Measurements from ENCODE around the gene AMOTL1.

AMOTL1 gene

DNA sequence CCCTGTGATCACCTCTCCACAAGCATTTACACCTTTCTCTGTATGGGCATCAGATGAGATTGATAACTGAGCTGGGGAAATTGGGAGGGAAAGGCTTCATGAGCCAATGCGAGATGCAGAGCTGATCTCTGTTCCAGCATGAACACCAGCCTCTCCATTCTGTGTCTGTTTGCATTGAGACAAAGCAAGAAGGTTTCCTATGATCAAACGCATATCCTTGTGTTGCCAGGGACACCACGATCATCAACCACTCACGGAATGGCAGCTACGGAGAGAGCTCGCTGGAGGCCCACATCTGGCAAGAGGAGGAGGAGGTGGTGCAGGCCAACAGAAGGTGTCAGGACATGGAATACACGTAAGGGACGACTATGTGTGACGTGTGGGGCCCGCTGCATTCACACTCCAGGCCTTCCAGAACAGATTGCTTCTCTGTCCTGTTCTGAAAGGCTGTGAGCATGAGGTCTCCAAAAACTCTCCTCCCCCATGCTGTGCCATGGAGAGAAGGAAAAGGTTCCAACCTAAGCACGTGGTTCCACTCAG lies 96.4 kb downstream of the AMOTL1 start:
- no peak for DNase-seq (ENCODE audit: low read depth)
- no peak overlapping the region for H3K4me3 ChIP-seq (ENCODE audit: low read depth, low read length)

GRCh38 chr11:94866231-94866822 lies 98.2 kb downstream of the AMOTL1 start:
- DNase-seq (ENCODE audit: low read depth), result no peak
- H3K4me3 ChIP-seq (ENCODE audit: low read depth, low read length), result no peak overlapping the region

DNA sequence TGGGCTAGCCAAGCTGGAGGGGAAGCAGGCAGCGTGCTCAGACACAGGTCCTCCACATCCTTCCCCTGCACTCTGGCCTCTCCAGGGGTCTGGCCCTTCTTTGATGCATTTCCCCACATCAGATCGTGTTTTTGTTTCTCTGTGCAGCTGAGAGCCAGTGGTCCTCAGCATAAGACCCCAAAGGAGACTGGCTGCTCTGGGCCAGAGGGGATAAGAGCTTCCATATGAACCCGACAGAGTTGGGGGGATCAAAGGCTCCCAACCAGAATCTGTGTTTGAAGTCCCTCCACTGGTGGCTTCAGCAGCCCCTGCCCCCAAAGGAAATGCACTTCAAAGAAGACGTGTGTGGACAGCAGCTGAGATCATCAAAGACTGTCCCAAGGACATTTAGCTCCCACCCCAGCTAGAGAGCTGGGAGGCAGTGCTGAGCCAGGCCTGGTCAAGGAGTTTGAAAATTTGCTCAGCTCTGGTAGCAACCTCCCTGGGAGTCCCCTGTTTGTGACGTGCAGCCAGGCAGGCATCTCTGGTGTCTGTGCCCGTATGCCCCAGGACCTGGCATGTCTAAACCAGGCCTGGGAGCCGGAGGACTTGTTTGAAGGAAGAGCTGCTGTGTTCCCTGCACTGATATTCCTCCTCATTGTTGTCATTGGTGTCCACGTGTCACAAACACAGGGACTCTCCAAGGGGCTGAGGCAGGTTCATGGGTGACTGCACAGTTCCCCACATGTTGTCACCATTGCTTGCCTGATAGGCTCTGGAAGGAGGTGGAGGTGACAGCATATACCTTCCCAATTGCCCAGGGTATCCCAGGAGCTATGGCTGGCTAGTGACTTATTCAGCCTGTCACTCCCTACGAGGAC lies 99.0 kb downstream of the AMOTL1 start:
- no peak overlapping the region for H3K4me3 ChIP-seq (ENCODE audit: low read depth, low read length)
- DNase-seq (ENCODE audit: low read depth), result no peak

- DNase-seq (ENCODE audit: low read depth), result no peak
- no peak overlapping the region for H3K4me3 ChIP-seq (ENCODE audit: low read depth, low read length)
Measured at GRCh38 chr11:94868468-94868867, 100.3 kb downstream of the AMOTL1 start.

- DNase-seq (ENCODE audit: low read depth), result no peak
- no peak overlapping the region for H3K4me3 ChIP-seq (ENCODE audit: low read depth, low read length)
Measured at GRCh38 chr11:94869186-94869585, 101.0 kb downstream of the AMOTL1 start.

DNA sequence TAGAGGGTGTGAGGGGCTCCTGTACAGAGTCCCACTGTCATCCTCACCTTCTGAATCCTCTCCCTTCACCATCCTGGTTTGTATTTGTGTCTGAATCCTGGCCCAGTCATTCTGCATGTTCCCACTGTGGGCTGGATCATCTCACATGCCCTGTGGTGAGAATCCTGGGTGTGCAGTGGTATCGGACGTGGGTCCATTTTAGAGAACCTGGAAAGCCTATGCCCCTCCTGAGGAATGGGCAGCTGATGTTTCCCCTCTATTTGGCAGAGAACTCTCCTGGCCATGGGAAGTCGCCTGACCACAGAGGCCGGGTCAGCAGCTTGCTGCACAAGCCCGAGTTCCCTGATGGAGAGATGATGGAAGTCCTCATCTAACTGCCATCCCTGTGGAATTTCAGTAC lies 102.3 kb downstream of the AMOTL1 start:
- DNase-seq (ENCODE audit: low read depth), result no peak
- H3K4me3 ChIP-seq (ENCODE audit: low read depth, low read length), result no peak overlapping the region

DNA sequence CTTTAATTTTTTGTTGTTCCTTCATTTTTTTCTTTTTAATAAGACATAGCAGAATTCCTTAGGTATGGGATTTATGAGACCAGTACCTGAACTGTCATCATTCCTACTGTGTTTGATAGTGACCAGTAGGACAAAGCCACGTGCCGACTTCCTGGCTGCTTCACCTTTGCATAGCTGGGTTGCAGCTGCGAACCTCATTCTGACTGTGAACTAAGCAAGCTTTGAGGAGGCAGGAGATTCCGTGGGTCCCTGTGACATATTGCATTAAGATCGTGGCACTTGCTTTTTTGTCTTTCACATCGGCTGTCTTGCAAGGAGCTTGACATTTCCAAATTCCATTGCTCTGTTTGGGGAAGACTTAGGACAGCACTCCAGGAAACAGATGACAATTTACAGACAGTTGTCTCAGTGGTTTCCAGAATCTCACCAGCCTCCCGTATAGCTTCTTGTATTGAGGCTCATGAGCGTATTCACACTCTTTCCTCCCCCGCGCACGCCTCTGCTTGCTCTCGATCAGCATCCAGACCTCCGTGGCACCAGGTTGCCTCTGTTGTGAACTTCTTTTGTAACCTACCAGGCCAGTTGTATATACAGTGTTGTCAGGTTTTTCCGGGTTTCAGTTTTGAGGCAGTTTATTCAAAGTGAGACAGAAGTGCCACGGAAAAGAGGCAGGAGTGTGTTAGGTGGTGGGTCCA lies 103.5 kb downstream of the AMOTL1 start:
- no peak for DNase-seq (ENCODE audit: low read depth)
- no peak overlapping the region for H3K4me3 ChIP-seq (ENCODE audit: low read depth, low read length)

- H3K4me3 ChIP-seq (ENCODE audit: low read depth, low read length), result no peak overlapping the region
- DNase-seq (ENCODE audit: low read depth), result no peak
Measured at GRCh38 chr11:94873916-94874540, 105.9 kb downstream of the AMOTL1 start.

DNA sequence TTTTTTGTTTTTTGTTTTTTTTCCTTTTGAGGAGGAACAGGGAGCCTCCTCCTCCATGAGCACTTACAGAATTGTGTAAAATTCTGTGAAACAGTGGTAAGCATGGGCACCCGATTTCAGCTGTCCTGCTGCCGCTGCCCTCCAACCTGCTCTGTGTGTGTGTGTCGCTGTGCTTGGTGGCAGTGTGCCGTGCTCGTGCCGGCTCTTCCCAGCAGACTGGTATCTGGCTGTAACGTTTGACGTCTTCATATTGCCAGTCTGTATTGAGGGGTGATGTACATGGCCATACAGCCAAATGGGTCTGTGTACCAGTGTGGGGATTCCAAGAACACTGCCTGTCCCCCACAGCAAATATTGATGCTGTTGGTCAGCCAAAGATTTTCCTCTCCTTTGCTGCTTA lies 108.1 kb downstream of the AMOTL1 start:
- DNase-seq (ENCODE audit: low read depth), result no peak
- H3K4me3 ChIP-seq (ENCODE audit: low read depth, low read length), result no peak overlapping the region

DNA sequence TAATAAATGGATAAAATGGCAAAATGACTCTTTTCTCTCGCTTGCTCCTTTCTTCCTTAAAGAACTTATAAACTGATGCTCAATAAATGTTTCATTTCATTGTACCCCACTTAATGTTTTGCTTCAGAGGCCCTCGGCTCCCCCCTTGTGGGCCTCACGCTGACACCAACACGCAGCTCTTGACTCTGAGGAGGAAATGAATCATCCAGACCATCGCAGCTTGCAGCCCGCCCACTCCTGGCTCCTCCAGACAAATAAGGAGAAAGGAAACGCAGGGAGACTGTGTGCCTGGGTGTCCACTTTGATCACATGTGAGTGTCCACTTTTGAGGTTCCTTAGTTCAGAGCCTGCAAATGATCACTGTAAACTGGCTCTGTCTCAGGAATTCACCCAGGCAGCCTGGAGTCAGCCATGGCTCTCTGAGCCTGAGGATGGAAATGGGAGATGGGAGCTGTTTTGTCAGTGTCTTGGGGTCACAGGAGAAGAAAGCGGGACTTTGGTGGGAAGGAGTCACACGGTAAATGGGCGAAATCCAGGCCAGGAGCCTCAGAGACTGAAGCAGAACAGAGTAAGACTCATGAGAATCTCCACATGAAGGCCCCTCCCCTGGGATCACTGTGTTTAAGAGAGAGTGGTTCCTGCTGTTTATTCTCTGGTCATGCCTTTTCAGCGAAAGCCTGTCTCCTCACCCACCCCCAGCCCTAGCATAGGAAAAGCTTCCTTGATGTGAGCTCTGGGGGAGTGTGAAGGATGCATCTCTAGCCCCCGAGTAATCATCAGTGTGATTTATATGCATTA lies 108.7 kb downstream of the AMOTL1 start:
- no peak overlapping the region for H3K4me3 ChIP-seq (ENCODE audit: low read depth, low read length)
- DNase-seq (ENCODE audit: low read depth), result peak; percentile 96

GRCh38 chr11:94877443-94878200 lies 109.5 kb downstream of the AMOTL1 start:
- DNase-seq (ENCODE audit: low read depth), result no peak
- no peak overlapping the region for H3K4me3 ChIP-seq (ENCODE audit: low read depth, low read length)

- no peak overlapping the region for H3K4me3 ChIP-seq (ENCODE audit: low read depth, low read length)
- DNase-seq (ENCODE audit: low read depth), result no peak
Measured at GRCh38 chr11:94879006-94879405, 110.8 kb downstream of the AMOTL1 start.

DNA sequence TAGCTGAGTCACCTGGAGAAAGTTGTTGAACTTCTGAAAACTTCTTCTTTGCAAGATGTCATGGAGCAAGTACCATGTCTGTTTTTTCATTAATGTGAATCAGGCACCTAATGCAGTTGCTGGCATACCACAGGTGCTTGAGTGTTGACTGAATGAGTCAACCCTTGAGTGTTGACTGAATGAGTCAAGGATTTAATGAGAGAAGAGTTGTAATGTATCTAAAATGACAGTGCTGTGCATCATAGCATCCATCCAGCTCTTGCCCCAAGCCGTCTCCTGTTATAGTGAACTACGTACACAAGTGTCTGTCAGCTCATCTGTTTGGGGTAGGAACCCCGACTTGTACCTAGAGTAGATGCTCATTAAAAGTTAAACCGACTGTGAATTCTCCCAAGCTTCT lies 112.1 kb downstream of the AMOTL1 start:
- no peak overlapping the region for H3K4me3 ChIP-seq (ENCODE audit: low read depth, low read length)
- DNase-seq (ENCODE audit: low read depth), result no peak

- no peak for DNase-seq (ENCODE audit: low read depth)
- H3K4me3 ChIP-seq (ENCODE audit: low read depth, low read length), result no peak overlapping the region
Measured at GRCh38 chr11:94882931-94883330, 114.8 kb downstream of the AMOTL1 start.

- DNase-seq (ENCODE audit: low read depth), result no peak
- no peak overlapping the region for H3K4me3 ChIP-seq (ENCODE audit: low read depth, low read length)
Measured at GRCh38 chr11:94883878-94884277, 115.7 kb downstream of the AMOTL1 start.

- no peak overlapping the region for H3K4me3 ChIP-seq (ENCODE audit: low read depth, low read length)
- no peak for DNase-seq (ENCODE audit: low read depth)
Measured at GRCh38 chr11:94884376-94884775, 116.2 kb downstream of the AMOTL1 start.

- DNase-seq (ENCODE audit: low read depth), result no peak
- no peak overlapping the region for H3K4me3 ChIP-seq (ENCODE audit: low read depth, low read length)
Measured at GRCh38 chr11:94885133-94885532, 117.0 kb downstream of the AMOTL1 start.

- DNase-seq (ENCODE audit: low read depth), result no peak
- H3K4me3 ChIP-seq (ENCODE audit: low read depth, low read length), result no peak overlapping the region
Measured at GRCh38 chr11:94885581-94885980, 117.4 kb downstream of the AMOTL1 start.

Data from skeletal muscle cell (primary cell).